IMR-90 (cell line): ENCODE measurements around the gene RAD51AP1.

Source experiments
- CTCF ChIP-seq: conservative IDR thresholded peaks from 2 replicates; pipeline ENCODE4 v1.5.1; 2012; ENCODE audit warnings: mild to moderate bottlenecking, low read depth, low read length, improper control_type of control experiment
- NFE2L2 ChIP-seq: fragments of 150-350 bp; IDR thresholded peaks from 2 replicates; pipeline ENCODE4 v1.6.1; 2016; ENCODE audit warnings: low read depth, mild to moderate bottlenecking, low read length
- POLR2A ChIP-seq: IDR thresholded peaks from 2 replicates; pipeline ENCODE4 v1.6.1; 2012; ENCODE audit warnings: mild to moderate bottlenecking, low read depth, low read length
- RAD21 ChIP-seq: IDR thresholded peaks from 2 replicates; pipeline ENCODE4 v1.6.1; 2012; ENCODE audit warnings: low read length, improper control_type of control experiment

- no peak for TF ChIP-seq CTCF
- no peak for TF ChIP-seq RAD21
- TF ChIP-seq POLR2A, result no peak
- no peak for TF ChIP-seq NFE2L2
These were observed 33.2 kb upstream of the RAD51AP1 start for GRCh38 chr12:4505376-4505986.
